ENCODE data around the gene ZNRF4. TPM values are rescaled to one million over a fixed set of nuclear protein-coding genes. Genes with fewer than 3 reads are reported as not detected.

ZNRF4 gene
- total RNA-seq, 4 donors from 2014 or later: not detected

GRCh38 chr19:5494773-5495172 lies 39.6 kb downstream of the ZNRF4 start:
- Histone ChIP-seq H3K27me3 (peaks cover 0 to 5% of the 10 kb centered on the region in 2 donors), H3K9me3 (no peaks in the 10 kb centered on the region), H3K4me1 (no peaks in the 10 kb centered on the region), H3K36me3 (no peaks in the 10 kb centered on the region), H3K27ac (no peak overlapping the region), H3K4me3 (no peak overlapping the region)
- TF ChIP-seq CTCF (IDR thresholded peaks at IDR 0.05): no peak
- no peak for TF ChIP-seq POLR2A (IDR thresholded peaks at IDR 0.05)
- intact Hi-C loops (cut with DNase I; ENCODE audit: low total_unique reads): no loop called here
- DNase-seq: no peak

GRCh38 chr19:5495792-5496191 lies 40.6 kb downstream of the ZNRF4 start:
- H3K27me3 ChIP-seq: peaks cover 0 to 5% of the 10 kb centered on the region in 2 donors
- no peak overlapping the region for H3K4me3 ChIP-seq
- no peaks in the 10 kb centered on the region for H3K9me3 ChIP-seq
- H3K27ac ChIP-seq: no peak overlapping the region
- intact Hi-C loops (cut with DNase I; ENCODE audit: low total_unique reads): no loop called here
- no peaks in the 10 kb centered on the region for H3K36me3 ChIP-seq
- H3K4me1 ChIP-seq: no peaks in the 10 kb centered on the region
- no peak for DNase-seq
- TF ChIP-seq POLR2A (IDR thresholded peaks at IDR 0.05): no peak

- intact Hi-C loops (cut with DNase I; ENCODE audit: low total_unique reads): no loop called here
- TF ChIP-seq POLR2A (IDR thresholded peaks at IDR 0.05): no peak
- no peak for TF ChIP-seq CTCF (IDR thresholded peaks at IDR 0.05)
- no peak overlapping the region for H3K4me3 ChIP-seq
- H3K9me3 ChIP-seq: peaks cover 0 to 3% of the 10 kb centered on the region in 2 donors
- no peaks in the 10 kb centered on the region for H3K27me3 ChIP-seq
- DNase-seq: no peak
- no peak overlapping the region for H3K27ac ChIP-seq
- no peaks in the 10 kb centered on the region for H3K4me1 ChIP-seq
- H3K36me3 ChIP-seq: no peaks in the 10 kb centered on the region
Measured at GRCh38 chr19:5497297-5497696, 42.1 kb downstream of the ZNRF4 start.

GRCh38 chr19:5498830-5499550 lies 43.8 kb downstream of the ZNRF4 start:
- intact Hi-C loops (cut with DNase I; ENCODE audit: low total_unique reads): no loop called here
- TF ChIP-seq CTCF (IDR thresholded peaks at IDR 0.05) (no peak), POLR2A (IDR thresholded peaks at IDR 0.05) (no peak)
- Histone ChIP-seq H3K27me3 (no peaks in the 10 kb centered on the region), H3K36me3 (no peaks in the 10 kb centered on the region), H3K4me1 (no peaks in the 10 kb centered on the region), H3K9me3 (peaks cover 0 to 3% of the 10 kb centered on the region in 2 donors), H3K27ac (no peak overlapping the region), H3K4me3 (no peak overlapping the region)
- DNase-seq: no peak

GRCh38 chr19:5501907-5502306 lies 46.7 kb downstream of the ZNRF4 start:
- Histone ChIP-seq H3K4me1 (no peaks in the 10 kb centered on the region), H3K9me3 (peaks cover 0 to 3% of the 10 kb centered on the region in 2 donors), H3K27me3 (no peaks in the 10 kb centered on the region), H3K36me3 (no peaks in the 10 kb centered on the region), H3K4me3 (no peak overlapping the region), H3K27ac (no peak overlapping the region)
- no peak for DNase-seq
- intact Hi-C loops (cut with DNase I; ENCODE audit: low total_unique reads): no loop called here
- TF ChIP-seq CTCF (IDR thresholded peaks at IDR 0.05) (no peak), POLR2A (IDR thresholded peaks at IDR 0.05) (no peak)

Data from uterus (tissue), 4 donors.